ENCODE results near the gene GMPR2. TPM values are rescaled to one million over a fixed set of nuclear protein-coding genes. Genes with fewer than 3 reads are reported as not detected.

GMPR2 gene
- total and polyA plus RNA-seq, 2 of the 13 experiments (the other 11 are each of a cell fraction or from before 2014, with no cell fraction given), result 210 to 273 TPM

DNA sequence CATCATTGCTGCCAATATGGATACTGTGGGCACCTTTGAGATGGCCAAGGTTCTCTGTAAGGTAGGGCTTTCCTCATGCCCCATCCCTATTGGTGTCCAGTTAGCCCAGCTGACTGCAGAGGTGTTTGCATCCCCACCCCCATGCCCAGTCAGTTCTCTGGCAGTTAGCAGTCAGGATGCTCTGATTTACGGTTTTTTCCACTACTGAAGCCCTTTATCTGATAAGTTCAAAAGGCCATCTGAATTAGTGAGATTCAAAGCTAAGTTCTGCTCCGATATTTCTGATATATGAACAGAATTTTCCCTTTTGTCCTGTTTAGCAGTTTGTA lies 773 bp downstream of the GMPR2 start (continued):
- TF ChIP-seq, protein P1, sequence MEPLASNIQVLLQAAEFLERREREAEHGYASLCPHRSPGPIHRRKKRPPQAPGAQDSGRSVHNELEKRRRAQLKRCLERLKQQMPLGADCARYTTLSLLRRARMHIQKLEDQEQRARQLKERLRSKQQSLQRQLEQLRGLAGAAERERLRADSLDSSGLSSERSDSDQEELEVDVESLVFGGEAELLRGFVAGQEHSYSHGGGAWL (CRISPR knock-in tag; IDR thresholded peaks at IDR 0.05), result no peak
- TF ChIP-seq, protein P2, sequence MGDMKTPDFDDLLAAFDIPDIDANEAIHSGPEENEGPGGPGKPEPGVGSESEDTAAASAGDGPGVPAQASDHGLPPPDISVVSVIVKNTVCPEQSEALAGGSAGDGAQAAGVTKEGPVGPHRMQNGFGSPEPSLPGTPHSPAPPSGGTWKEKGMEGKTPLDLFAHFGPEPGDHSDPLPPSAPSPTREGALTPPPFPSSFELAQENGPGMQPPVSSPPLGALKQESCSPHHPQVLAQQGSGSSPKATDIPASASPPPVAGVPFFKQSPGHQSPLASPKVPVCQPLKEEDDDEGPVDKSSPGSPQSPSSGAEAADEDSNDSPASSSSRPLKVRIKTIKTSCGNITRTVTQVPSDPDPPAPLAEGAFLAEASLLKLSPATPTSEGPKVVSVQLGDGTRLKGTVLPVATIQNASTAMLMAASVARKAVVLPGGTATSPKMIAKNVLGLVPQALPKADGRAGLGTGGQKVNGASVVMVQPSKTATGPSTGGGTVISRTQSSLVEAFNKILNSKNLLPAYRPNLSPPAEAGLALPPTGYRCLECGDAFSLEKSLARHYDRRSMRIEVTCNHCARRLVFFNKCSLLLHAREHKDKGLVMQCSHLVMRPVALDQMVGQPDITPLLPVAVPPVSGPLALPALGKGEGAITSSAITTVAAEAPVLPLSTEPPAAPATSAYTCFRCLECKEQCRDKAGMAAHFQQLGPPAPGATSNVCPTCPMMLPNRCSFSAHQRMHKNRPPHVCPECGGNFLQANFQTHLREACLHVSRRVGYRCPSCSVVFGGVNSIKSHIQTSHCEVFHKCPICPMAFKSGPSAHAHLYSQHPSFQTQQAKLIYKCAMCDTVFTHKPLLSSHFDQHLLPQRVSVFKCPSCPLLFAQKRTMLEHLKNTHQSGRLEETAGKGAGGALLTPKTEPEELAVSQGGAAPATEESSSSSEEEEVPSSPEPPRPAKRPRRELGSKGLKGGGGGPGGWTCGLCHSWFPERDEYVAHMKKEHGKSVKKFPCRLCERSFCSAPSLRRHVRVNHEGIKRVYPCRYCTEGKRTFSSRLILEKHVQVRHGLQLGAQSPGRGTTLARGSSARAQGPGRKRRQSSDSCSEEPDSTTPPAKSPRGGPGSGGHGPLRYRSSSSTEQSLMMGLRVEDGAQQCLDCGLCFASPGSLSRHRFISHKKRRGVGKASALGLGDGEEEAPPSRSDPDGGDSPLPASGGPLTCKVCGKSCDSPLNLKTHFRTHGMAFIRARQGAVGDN (CRISPR knock-in tag; IDR thresholded peaks at IDR 0.05), result no peak
- TF ChIP-seq, protein P3, sequence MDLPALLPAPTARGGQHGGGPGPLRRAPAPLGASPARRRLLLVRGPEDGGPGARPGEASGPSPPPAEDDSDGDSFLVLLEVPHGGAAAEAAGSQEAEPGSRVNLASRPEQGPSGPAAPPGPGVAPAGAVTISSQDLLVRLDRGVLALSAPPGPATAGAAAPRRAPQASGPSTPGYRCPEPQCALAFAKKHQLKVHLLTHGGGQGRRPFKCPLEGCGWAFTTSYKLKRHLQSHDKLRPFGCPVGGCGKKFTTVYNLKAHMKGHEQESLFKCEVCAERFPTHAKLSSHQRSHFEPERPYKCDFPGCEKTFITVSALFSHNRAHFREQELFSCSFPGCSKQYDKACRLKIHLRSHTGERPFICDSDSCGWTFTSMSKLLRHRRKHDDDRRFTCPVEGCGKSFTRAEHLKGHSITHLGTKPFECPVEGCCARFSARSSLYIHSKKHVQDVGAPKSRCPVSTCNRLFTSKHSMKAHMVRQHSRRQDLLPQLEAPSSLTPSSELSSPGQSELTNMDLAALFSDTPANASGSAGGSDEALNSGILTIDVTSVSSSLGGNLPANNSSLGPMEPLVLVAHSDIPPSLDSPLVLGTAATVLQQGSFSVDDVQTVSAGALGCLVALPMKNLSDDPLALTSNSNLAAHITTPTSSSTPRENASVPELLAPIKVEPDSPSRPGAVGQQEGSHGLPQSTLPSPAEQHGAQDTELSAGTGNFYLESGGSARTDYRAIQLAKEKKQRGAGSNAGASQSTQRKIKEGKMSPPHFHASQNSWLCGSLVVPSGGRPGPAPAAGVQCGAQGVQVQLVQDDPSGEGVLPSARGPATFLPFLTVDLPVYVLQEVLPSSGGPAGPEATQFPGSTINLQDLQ (CRISPR knock-in tag; IDR thresholded peaks at IDR 0.05), result no peak
- TF ChIP-seq XRCC5 (optimal IDR thresholded peaks at IDR 0.05; ENCODE audit: low read length), result no peak
